Measurements from ENCODE around the gene PSMB10.
A peak's percentile ranks its signal among the peaks of the same experiment; 100 is the strongest.
"Not testable (repeated sequence)": the region's sequence is repeated elsewhere in the genome, so short reads cannot be mapped to it uniquely, and the experiment has no call there.

The PSMB10 gene

DNA sequence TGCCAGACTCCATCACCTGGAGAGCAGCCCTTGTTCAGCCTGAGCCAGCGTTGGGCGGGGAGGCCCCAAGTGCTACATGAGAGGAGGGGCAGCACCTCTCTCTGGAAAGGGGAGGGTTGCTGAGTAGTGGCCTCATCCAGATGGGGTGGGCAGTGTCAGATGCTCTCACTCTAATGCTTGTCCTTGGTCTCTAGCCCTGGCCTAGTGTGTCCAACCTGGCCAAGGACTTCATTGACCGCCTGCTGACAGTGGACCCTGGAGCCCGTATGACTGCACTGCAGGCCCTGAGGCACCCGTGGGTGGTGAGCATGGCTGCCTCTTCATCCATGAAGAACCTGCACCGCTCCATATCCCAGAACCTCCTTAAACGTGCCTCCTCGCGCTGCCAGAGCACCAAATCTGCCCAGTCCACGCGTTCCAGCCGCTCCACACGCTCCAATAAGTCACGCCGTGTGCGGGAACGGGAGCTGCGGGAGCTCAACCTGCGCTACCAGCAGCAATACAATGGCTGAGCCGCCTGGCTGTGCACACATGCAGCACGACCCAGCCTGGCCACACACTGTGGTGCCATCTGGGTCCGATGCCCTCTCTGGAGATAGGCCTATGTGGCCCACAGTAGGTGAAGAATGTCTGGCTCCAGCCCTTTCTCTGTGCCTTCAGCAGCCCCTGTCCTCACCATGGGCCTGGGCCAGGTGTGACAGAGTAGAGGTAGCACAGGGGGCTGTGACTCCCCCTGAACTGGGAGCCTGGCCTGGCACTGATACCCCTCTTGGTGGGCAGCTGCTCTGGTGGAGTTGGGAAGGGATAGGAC is 9.3 kb downstream of the PSMB10 start:
- no peak for DNase-seq (ENCODE audit: low read depth, low spot score)

DNA sequence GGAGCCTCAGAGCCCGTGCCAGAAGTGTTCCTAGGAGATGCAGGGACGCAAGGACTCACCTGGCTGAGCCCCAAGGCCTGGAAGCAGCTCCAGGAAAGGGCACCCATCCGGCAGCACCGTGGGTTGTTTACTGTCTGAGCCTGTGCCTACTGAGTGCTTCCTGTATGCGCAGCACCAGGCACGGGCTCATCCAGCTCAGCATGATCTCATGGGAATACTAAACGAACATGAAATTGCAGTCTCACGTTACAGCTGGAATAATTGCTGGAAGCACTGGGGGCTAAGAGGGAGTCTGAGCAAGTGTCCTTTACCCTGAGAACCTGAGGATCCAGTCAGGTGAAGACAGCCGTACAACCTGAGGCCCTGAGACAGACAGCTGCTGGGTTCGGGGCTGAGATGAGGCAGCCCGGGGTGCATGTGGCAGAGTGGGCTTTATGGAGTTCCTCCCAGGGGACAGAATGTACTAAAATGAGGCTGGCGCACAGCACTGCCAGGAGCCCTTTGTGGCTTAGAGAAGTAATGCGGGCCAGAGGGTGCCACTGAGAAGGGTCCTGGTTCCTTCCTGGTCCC is 10.4 kb downstream of the PSMB10 start:
- DNase-seq (ENCODE audit: low read depth, low spot score) = peak; percentile 68

DNA sequence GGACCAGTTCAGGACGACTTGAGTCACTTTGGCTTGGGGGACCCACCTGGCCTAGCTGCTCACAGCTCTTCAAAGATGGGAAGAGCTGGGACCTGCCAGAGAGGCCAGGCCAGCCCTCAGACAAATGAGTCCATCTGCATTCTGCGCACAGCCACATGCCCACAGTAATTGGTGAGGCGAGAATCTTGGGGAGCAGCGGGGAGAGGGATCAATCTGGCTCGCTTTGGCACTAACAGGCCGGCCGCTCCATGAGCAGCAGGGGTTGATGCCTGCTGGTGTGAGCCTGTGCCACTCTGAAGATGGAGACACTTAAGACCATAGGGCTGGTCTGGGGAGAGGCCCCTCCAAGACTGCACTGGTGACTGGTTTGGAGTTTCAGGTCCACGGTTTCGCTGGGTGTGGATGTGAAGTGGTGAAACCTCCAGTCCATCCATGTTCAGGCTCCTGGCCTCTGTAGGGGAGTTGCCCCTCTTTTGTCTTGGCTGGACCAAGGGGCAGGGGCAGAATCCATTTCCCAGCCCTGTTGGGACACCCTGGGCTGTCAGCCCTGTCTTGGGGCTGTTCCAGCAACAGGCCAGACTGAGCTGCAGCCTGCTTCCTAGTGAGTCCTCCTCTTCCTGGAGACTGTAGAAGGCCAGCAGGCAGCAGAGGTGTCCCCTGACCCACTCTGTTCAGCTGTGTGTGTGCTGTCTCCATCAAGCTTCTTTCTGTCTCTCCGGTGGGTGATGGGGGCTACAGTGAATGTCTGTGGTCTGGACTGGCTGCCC is 12.3 kb downstream of the PSMB10 start:
- DNase-seq (ENCODE audit: low read depth, low spot score) = no peak

DNA sequence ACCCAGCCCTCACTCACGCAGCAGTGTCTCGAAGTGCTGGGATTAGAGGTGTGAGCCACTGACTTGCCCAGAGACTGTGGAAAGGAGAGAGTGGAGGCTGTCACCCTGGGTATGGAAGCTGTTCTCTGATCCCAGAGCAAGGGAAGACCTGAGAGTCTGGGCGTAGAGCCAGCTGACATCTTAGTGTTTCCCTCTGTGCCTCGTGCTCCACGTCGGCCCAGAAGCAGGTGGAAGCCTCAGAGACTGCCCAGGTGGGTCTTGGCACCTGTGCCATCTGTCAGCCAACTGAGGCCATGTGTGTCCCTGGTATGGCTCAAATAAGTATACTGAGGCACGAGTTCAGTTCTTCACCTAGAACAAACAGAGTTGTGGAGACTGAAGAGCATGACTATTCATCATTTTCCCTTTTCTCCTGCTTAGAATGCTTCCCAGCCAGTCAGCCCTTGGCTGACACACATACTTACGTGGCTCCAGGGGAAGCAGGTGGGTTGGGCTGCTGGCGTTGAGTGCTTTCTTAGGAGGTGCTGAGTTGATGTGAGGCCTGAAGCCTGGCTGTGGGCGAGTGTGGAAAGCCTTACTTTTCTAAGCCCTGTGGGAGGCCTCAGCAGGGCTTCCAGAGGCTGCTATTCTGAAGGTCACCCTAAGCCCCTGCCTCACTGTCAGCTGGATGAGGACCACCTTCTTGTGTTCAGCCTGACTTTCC is 13.1 kb downstream of the PSMB10 start:
- DNase-seq (ENCODE audit: low read depth, low spot score) = no peak

DNA sequence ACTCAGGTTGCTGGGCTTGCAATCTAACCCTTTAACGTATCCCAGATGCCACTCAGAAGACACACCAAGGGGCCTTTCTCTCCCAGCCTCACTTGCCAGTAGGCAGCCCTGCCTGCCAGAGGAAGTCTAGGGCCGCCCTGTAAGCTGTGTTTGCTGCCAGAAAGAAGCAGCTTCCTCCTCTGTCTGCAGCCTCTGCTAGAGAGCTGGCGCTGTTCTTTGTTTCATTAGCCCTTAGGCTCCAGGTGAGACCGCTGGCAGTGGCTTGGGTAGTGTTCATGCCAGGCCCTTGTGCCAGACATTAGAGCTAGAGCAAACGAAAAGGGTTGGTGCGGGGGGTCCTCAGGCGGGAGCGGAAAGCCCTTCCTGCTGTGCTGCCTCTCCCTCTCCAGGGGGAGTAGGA is 13.9 kb downstream of the PSMB10 start:
- no peak for DNase-seq (ENCODE audit: low read depth, low spot score)

DNA sequence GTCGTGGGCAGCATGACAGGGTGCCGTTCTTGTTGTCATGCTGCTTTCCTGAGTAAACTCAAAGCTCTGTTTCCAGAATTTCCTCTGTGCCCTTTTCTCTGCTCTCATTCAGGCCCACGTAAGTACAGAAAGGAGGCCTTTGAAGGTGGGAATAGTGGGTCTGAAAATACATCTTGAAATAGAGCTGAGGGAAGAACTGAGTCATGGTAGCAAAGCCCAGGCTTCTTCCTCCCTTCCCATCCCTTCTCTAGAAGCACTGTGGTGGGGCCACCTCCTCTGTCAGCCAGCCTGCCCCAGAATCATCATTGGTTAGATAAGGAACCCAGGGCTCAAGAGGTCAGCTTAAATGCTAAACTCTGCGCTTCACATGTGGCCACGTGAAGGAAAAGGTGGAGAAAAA is 14.4 kb downstream of the PSMB10 start:
- no peak for DNase-seq (ENCODE audit: low read depth, low spot score)

DNA sequence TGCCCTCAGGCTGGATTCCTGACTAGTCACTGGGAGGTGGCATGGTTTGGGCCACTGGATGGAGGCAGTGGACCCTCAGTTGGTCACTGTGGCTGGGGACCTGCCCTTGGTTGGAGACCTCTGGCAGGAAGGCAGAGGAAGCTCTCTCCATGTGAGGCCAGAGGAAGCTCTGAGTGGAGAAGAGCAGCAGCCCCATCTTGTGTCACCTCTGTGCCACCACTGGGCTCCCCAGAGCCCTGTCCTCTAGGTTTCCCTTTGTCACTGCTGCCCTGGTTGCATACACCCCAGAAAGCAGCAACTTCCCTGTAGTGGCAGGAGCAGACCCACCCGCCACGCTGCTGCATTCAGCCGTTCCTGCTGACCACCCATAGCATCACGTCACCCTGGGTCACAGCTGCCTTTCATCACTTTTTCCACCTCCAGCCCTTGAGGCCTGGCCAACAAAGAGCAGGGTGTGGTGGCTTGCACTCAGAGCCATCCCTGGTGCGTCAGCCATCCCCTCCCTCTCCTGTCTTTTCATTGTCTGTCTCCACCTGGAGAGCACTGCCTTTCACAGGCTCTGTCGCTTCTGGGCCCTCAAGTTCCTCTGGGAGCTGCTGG is 16.9 kb downstream of the PSMB10 start:
- DNase-seq (ENCODE audit: low read depth, low spot score) = no peak

DNA sequence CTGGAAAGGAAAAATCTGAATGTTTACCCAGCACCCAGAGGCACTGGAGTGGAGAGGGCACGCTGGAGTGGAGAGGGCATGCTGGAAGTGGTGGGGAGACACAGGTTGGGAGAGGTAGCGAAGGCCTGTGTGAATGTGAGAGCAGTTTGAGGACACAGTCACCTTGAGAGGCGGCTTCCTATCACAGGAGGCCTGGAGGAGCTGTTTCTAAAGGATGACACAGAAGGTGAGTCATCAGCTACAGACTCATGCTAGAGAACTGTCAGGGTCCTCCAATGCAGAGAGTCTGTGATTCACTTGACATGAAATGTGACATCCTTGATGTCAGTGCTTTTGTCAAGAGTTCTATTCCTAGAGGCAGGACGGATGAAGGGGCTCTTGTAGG is 18.8 kb downstream of the PSMB10 start:
- DNase-seq (ENCODE audit: low read depth, low spot score) = no peak

DNA sequence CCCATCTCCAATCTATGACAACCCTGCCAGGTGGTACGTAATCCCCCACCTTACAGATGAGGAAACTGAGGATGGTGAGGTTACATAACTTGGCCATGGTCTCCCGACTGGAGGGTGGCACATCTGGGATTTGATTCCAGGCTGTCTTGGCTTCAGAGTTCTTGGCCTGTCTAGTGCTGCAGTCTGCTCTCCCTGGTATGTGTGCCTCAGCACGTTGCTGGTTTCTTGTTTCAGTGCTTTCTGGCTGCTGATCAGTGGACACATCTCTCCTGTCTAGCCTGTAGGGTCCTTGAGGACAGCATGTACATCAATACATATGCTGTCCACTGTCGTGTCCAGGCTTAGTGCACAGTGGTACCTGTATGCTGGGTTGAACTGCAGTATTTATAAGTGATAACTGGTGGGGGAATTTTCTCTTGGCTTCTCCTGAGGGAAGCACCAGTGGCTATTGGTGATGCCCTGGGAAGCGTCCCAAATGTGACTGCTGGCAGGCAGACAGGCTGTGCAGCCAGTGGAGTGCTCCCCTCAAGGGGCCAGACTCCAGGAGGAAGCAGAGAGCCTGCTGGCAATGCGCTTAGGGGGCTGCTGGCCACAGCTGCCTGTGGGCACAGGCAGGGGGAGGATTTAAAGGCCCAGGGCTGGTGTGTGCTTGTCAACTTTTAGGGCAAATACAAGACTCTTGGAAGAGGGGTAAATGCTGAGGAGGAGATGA is 19.4 kb downstream of the PSMB10 start:
- no peak for DNase-seq (ENCODE audit: low read depth, low spot score)

DNA sequence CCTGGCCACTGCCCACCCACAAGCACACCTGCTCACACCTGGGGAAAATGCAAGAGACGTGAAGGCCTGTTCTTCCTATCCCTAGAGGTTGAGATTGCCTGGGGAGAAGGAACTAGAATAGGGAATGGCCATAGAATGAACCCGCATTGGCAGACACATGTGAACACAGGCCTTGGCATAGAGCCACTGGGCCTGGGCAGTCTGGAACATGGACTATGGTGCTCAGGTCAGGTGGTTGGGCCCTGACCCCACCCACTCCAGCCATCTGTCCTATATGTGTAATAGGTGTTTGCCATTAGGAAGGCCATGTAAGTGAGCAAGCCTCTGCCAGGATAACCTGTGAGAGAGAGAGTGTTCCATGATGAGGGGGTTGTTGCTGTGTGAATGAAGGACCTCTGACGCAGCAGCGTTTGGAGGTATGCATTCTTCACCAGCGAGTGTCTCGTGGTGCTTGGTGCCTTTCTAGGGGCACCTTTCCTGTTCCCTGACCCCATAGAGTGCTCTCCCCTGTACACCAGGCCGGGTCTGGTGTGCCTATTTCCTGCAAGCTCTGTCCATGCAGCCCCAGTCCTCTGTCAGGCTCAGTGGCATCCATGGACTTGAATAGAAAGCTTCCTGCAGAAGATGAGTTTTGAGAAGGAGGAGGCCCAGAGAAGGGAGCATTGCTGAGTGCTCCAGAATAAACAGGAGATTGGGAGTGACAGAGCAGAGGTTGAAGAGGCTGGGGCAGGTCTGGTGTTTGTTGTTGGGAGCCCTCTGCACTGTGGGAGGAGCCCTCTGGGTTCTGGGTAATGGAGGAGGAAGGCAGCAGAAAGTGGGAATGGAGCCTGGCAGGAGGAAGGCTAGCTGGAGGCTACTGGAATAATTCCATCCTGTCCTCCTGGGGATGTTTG is 20.6 kb downstream of the PSMB10 start:
- no peak for DNase-seq (ENCODE audit: low read depth, low spot score)

DNA sequence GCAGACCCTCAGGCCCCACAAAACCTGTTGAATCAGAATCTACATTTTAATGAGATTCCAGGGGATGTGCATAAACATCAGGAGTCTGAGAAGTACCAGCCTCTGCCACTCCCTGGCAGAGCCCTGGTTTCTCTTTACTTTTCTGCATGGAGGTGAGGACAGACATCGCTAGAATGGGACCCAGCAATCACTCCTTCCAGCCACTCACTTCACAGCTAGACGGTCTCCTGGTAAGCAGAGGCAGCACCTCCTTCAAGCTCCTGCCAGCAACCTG is 21.2 kb downstream of the PSMB10 start:
- DNase-seq (ENCODE audit: low read depth, low spot score) = not testable (repeated sequence)

DNA sequence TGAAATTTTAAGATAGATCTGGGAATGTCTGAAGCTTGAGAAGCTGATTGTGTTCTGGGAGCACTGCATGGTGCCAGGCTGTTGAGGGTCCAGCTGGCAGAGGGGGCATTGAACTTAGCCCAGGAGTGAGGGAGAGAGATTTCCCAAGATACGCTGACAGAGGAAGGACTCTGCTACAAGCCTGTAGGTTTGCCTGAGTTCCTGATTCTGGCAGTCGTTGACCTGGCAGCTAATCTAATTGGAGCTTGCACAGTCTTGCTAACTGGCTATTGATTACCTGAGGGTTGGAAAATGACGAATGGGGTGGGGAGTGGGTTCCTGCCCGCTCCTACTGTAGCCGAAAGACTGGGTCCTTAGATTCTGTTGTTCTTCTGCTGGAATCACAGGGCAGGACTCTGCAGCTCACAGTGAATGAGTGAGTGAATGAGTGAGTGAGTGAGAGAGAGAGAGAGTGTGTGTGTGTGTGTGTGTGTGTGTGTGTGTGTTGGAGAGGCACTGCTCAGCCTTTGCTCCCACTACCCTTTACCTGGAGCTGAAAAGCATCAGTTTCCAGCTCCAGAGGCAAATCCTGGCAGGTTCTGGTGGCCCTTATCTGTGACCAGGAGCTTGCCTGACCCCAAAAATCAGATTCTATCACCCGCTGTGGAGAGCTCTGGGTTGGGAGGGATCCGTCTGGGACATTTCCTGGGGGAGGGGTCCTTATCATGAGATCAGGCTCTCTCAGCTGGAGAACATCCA is 21.7 kb downstream of the PSMB10 start:
- DNase-seq (ENCODE audit: low read depth, low spot score) = no peak

DNA sequence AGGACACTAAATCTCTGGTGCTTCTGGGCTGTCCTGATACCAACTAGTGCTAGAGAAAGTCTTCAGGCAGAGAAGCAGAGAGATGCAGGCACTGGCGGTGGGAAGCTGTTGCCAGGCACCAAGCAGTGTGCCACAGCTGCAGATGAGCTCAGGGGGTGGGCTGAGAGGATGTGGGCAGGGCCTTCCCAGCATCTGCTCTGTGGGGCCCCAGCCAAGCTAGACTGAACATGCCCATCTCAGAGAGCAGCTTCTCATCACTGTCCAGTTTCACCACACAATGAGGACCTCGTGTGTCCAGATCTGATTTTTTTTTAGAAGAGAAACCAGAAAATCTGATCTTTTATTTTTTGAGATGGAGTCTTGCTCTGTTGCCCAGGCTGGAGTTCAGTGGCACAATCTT is 26.5 kb downstream of the PSMB10 start:
- peak; percentile 81 for DNase-seq (ENCODE audit: low read depth, low spot score)

DNA sequence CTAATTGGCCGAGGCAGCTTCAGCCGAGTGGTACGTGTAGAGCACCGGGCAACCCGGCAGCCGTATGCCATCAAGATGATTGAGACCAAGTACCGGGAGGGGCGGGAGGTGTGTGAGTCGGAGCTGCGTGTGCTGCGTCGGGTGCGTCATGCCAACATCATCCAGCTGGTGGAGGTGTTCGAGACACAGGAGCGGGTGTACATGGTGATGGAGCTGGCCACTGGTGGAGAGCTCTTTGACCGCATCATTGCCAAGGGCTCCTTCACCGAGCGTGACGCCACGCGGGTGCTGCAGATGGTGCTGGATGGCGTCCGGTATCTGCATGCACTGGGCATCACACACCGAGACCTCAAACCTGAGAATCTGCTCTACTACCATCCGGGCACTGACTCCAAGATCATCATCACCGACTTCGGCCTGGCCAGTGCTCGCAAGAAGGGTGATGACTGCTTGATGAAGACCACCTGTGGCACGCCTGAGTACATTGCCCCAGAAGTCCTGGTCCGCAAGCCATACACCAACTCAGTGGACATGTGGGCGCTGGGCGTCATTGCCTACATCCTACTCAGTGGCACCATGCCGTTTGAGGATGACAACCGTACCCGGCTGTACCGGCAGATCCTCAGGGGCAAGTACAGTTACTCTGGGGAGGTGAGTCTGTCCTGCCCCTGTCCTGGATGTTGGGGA is 27.5 kb downstream of the PSMB10 start:
- no peak for DNase-seq (ENCODE audit: low read depth, low spot score)

DNA sequence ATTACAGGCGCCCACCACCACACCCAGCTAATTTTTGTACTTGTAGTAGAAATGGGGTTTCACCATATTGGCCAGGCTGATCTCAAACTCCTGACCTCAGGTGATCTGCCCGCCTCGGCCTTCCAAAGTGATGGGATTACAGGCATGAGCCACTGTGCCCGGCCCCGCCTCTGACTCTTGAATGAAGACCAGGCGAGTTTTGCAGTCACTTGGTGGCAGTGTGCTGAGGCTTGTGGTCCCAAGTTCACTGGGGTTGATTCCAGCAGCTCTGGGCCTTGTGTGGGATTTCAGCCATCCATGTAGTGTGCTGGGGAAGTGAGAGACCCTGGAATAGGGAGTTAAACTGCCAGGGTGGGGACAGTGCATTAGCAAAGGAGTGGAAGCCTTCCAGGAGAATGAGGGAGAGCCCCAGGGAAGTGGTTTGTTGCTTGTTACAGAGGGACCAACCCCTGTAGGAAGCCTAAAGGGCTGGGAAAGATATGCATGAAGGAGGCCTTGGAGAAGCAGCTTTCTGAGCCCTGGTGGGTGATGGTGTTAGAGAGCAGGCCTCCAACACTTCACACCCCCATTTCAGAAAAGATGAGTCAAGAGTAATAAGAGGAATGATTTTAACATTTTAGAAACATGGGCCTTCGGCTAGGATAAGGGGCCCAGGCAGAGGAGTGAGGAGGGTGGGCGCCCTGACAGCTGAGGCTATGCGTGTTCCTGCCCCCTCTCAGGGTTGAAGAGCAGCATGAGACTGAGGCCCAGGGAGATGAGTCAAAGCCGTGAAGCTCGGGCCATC is 29.1 kb downstream of the PSMB10 start:
- no peak for DNase-seq (ENCODE audit: low read depth, low spot score)

DNA sequence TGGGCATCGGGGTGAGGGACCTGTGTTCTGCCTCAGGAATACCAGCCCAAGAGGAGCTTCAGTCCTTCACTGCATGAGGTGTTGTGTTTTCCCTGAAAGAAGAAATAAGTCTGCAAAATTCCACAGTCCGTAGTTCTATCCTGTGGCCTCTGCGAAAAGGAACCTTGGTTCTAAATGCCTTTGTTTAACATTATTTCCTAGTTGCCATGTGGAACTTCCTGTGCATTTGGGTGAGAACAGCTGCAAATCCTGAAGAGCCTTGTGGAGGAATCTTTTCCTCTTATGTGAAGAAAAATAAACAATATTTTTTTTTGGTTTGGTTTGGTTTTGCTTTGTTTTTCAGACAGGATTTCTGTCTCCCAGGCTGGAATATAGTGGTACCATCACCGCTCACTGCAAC is 33.8 kb downstream of the PSMB10 start:
- no peak for DNase-seq (ENCODE audit: low read depth, low spot score)

DNA sequence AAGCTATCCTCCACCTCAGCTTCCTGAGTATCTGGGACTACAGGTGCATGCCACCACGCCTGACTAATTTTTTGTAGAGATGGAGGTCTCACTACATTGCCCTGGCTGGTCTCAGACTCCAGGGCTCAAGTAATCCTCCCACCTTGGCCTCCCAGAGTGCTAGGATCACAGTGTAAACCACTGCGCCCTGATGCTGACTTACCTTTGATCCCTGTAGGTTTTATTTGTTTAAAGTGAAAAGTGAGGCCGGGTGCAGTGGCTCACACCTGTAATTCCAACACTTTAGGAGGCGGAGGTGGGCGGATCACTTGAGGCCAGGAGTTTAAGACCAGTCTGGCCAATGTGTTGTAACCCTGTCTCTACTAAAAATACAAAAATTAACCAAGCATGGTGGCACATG is 34.9 kb downstream of the PSMB10 start:
- no peak for DNase-seq (ENCODE audit: low read depth, low spot score)

DNA sequence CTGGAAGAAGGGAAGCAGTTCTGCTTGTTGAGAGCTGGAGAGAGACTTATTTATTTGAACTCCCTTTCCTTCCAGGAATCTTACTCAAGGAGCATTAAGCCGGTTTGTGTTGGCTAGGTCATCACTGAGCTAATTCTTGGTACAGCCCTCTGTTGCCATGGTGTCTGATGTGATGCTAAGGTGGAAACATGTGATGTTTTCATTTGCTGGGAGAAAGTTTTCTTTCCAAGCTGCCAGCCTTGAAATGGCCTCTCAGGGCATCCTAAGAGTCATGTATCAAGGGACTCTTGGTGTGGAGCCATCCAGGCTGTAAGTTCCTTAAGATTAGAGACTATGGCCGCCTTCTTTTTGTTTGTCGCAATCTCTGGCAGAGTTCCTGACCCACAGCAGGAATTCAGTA is 39.4 kb downstream of the PSMB10 start:
- no peak for DNase-seq (ENCODE audit: low read depth, low spot score)

All from brain pericyte (primary cell).